ENCODE data around the gene CORIN. TPM values are rescaled to one million over a fixed set of nuclear protein-coding genes. Genes with fewer than 3 reads are reported as not detected.
A peak's percentile ranks its signal among the peaks of the same experiment; 100 is the strongest.

The CORIN gene
- polyA plus RNA-seq, 1 donor (not counting 4 experiments of a cell fraction or from before 2014, with no cell fraction given), result 0.14 TPM

DNA sequence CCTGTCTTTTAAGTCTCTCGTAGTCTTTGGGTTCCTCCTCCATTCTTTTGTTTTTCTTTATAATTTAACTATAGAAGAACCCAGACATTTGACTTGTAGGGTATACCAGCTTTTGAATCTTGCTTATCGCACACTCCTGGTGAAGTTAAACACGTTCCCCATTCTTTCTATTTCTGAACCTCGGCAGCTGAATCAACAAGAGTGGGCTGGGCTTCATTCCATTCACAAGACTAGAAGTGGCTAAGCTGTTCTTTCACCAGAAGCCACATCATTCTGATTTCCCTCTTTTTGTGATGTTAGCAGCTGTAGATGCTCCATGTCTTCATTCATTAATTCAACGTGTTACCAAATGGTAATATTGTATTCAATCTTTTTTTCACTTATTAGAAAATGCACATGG, 167.9 kb downstream of the CORIN start:
- H3K9me1 ChIP-seq (ENCODE audit: control insufficient read depth, extremely low read depth, insufficient read depth, low read length), result no peaks in the 10 kb centered on the region
- H3K79me2 ChIP-seq (ENCODE audit: control insufficient read depth, insufficient read depth, low read length), result no peaks in the 10 kb centered on the region
- no peaks in the 10 kb centered on the region for H3K27me3 ChIP-seq (ENCODE audit: control insufficient read depth, extremely low read depth, insufficient read depth, low read length)
- no peak overlapping the region for H3K27ac ChIP-seq (ENCODE audit: control insufficient read depth, insufficient read depth, low read length)
- no peaks in the 10 kb centered on the region for H3K9me3 ChIP-seq (ENCODE audit: control insufficient read depth, low read depth, low read length)
- no peaks in the 10 kb centered on the region for H3K36me3 ChIP-seq (ENCODE audit: control insufficient read depth in 2 of 2, extremely low read depth in 1 of 2, insufficient read depth in 2 of 2, low read length in 2 of 2)
- H3K4me2 ChIP-seq (ENCODE audit: control insufficient read depth, extremely low read depth, insufficient read depth, low read depth, low read length), result no peak overlapping the region
- TF ChIP-seq, protein P1, sequence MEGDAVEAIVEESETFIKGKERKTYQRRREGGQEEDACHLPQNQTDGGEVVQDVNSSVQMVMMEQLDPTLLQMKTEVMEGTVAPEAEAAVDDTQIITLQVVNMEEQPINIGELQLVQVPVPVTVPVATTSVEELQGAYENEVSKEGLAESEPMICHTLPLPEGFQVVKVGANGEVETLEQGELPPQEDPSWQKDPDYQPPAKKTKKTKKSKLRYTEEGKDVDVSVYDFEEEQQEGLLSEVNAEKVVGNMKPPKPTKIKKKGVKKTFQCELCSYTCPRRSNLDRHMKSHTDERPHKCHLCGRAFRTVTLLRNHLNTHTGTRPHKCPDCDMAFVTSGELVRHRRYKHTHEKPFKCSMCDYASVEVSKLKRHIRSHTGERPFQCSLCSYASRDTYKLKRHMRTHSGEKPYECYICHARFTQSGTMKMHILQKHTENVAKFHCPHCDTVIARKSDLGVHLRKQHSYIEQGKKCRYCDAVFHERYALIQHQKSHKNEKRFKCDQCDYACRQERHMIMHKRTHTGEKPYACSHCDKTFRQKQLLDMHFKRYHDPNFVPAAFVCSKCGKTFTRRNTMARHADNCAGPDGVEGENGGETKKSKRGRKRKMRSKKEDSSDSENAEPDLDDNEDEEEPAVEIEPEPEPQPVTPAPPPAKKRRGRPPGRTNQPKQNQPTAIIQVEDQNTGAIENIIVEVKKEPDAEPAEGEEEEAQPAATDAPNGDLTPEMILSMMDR (optimal IDR thresholded peaks at IDR 0.05 in 1 of 3, IDR thresholded peaks at IDR 0.05 in 1 of 3, conservative IDR thresholded peaks at IDR 0.05 in 1 of 3; ENCODE audit: extremely low read depth in 1 of 3, insufficient read depth in 2 of 3, low read length in 3 of 3), result no peak
- no peak for TF ChIP-seq EZH2 (IDR thresholded peaks at IDR 0.05; ENCODE audit: low read length)
- no peaks in the 10 kb centered on the region for H4K20me1 ChIP-seq (ENCODE audit: control insufficient read depth, extremely low read depth, insufficient read depth, low read length)
- dilution Hi-C loops (cut with MboI; ENCODE audit: extremely low pct_ligation_motif_present, low sequenced_read_pairs), result no loop called here
- H3K4me3 ChIP-seq (ENCODE audit: control insufficient read depth in 2 of 3, extremely low read depth in 1 of 3, insufficient read depth in 2 of 3, low read depth in 1 of 3, low read length in 3 of 3), result no peak overlapping the region
- FAIRE-seq, result no peak
- no peak overlapping the region for H2AFZ ChIP-seq (ENCODE audit: control insufficient read depth, low read length)
- no peak overlapping the region for H3K9ac ChIP-seq (ENCODE audit: control insufficient read depth, extremely low read depth, insufficient read depth, low read length)
- no peak for DNase-seq (ENCODE audit: low read depth, low spot score)
- no peaks in the 10 kb centered on the region for H3K4me1 ChIP-seq (ENCODE audit: control insufficient read depth, extremely low read depth, insufficient read depth, low read length)

DNA sequence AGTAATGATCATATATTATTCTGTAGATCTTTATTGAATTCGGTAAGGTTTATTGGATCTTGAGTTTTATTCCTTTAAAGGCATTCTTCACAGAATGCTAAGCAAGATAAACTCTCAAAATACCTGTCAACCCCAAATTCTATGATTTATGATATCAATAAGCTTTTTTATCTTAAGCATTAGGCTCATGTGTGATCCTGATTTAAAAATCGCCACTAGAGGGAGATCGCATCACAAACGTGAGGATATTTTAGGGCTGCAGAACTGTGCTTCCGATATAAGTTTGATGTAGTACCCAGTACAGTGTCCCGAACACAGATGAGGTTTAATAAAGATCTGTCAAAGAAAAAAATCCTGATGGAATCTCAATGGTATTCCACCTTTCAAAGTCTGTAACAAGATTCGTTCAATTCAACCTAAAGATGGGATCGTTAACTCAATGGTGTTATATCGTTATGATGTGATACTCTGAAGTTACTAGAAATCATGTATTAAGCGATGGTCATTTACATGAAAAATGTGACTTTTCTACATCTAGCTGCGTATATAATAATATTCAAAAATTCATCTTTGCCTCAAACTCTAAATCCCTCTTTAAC, 169.0 kb downstream of the CORIN start:
- FAIRE-seq (peak; percentile 85), DNase-seq (ENCODE audit: low read depth, low spot score) (peak; percentile 9)
- Histone ChIP-seq H3K4me2 (ENCODE audit: control insufficient read depth, extremely low read depth, insufficient read depth, low read depth, low read length) (no peak overlapping the region), H3K27ac (ENCODE audit: control insufficient read depth, insufficient read depth, low read length) (no peak overlapping the region), H3K36me3 (ENCODE audit: control insufficient read depth in 2 of 2, extremely low read depth in 1 of 2, insufficient read depth in 2 of 2, low read length in 2 of 2) (no peaks in the 10 kb centered on the region), H3K27me3 (ENCODE audit: control insufficient read depth, extremely low read depth, insufficient read depth, low read length) (no peaks in the 10 kb centered on the region), H2AFZ (ENCODE audit: control insufficient read depth, low read length) (no peak overlapping the region), H3K9me3 (ENCODE audit: control insufficient read depth, low read depth, low read length) (no peaks in the 10 kb centered on the region), H3K9ac (ENCODE audit: control insufficient read depth, extremely low read depth, insufficient read depth, low read length) (no peak overlapping the region), H4K20me1 (ENCODE audit: control insufficient read depth, extremely low read depth, insufficient read depth, low read length) (no peaks in the 10 kb centered on the region), H3K79me2 (ENCODE audit: control insufficient read depth, insufficient read depth, low read length) (no peaks in the 10 kb centered on the region), H3K4me1 (ENCODE audit: control insufficient read depth, extremely low read depth, insufficient read depth, low read length) (no peaks in the 10 kb centered on the region), H3K4me3 (ENCODE audit: control insufficient read depth in 2 of 3, extremely low read depth in 1 of 3, insufficient read depth in 2 of 3, low read depth in 1 of 3, low read length in 3 of 3) (no peak overlapping the region), H3K9me1 (ENCODE audit: control insufficient read depth, extremely low read depth, insufficient read depth, low read length) (no peaks in the 10 kb centered on the region)
- dilution Hi-C loops (cut with MboI; ENCODE audit: extremely low pct_ligation_motif_present, low sequenced_read_pairs), result no loop called here
- TF ChIP-seq EZH2 (IDR thresholded peaks at IDR 0.05; ENCODE audit: low read length), result no peak
- TF ChIP-seq, protein P1 (optimal IDR thresholded peaks at IDR 0.05 in 1 of 3, IDR thresholded peaks at IDR 0.05 in 1 of 3, conservative IDR thresholded peaks at IDR 0.05 in 1 of 3; ENCODE audit: extremely low read depth in 1 of 3, insufficient read depth in 2 of 3, low read length in 3 of 3), result peak; percentile 48 to 58 (median 54)

Data from keratinocyte (primary cell).